Panc1 (cell line): ENCODE data around the gene AKAP6.

Source experiments
- CTCF ChIP-seq: fragments of 450-650 bp; IDR thresholded peaks from 2 replicates; pipeline ENCODE4 v1.5.1; 2017; ENCODE audit warnings: mild to moderate bottlenecking
- POLR2AphosphoS5 ChIP-seq: IDR thresholded peaks from 2 replicates; pipeline ENCODE4 v1.6.1; 2012; ENCODE audit warnings: mild to moderate bottlenecking, low read depth, low read length, moderate library complexity

GRCh38 chr14:32821964-32822653 lies 493.0 kb downstream of the AKAP6 start:
- TF ChIP-seq CTCF (no peak), POLR2AphosphoS5 (no peak)
